SK-N-SH (cell line): ENCODE results near the gene LUC7L2. TPM values are rescaled to one million over a fixed set of nuclear protein-coding genes. Genes with fewer than 3 reads are reported as not detected.

Experiments used
- CTCF ChIA-PET: fragments of 300-600, 350-600 bp; formaldehyde crosslinking; extraction: SDS; loops from one replicate; lab custom pipeline; 2021; lab: Yijun Ruan, JAX
- POLR2A ChIA-PET: fragments of 350-600 bp; sonication (Branson Sonifier 250); formaldehyde crosslinking; extraction: SDS; loops from one replicate; lab custom pipeline; 2020; ENCODE audit warnings: antibody characterized with exemption, inconsistent platforms; lab: Yijun Ruan, JAX
- DNase-seq: peaks from one replicate; pipeline ENCODE4 v3.0.0; 2012
- H2AFZ ChIP-seq: fragments of 200-600 bp; sonication (generic); 2 replicates; pipeline ENCODE4 v1.8.1; 2016; ENCODE audit warnings: antibody characterized with exemption, mild to moderate bottlenecking, low read depth
- H3F3A ChIP-seq: fragments of 200-600 bp; sonication (generic); replicated peaks from 2 replicates; pipeline ENCODE3; 2016; ENCODE audit warnings: antibody characterized with exemption, mild to moderate bottlenecking; ENCODE audit not compliant: insufficient read depth
- H3K27ac ChIP-seq, 2 experiments: fragments of 200-500 bp in 1 of 2; fragments of 200-600 bp in 1 of 2; sonication (Bioruptor generic) in 1 of 2; sonication (generic), shearing (Covaris generic) in 1 of 2; 2 replicates each; pipeline versions ENCODE4 v1.5.1 to v1.6.1; 2014 to 2016; ENCODE audit warnings: low read depth in 2 of 2, inconsistent platforms in 1 of 2, low read length in 1 of 2, mild to moderate bottlenecking in 1 of 2, mixed read lengths in 1 of 2
- H3K27me3 ChIP-seq: fragments of 200-600 bp; sonication (generic), shearing (Covaris generic); 2 replicates; pipeline ENCODE4 v1.6.1; 2016; ENCODE audit warnings: mixed run types; ENCODE audit not compliant: insufficient read depth
- H3K36me3 ChIP-seq, 2 experiments: fragments of 200-500 bp in 1 of 2; fragments of 200-600 bp in 1 of 2; sonication (Bioruptor generic) in 1 of 2; sonication (generic) in 1 of 2; replicated peaks in 1 of 2; 2 replicates each; pipeline versions ENCODE3 to v1.5.1; 2014 to 2016; ENCODE audit warnings: low read length in 1 of 2, mild to moderate bottlenecking in 1 of 2; ENCODE audit not compliant: insufficient read depth in 2 of 2, control insufficient read depth in 1 of 2
- H3K4me1 ChIP-seq, 2 experiments: fragments of 200-500 bp in 1 of 2; fragments of 200-600 bp in 1 of 2; sonication (Bioruptor generic) in 1 of 2; sonication (generic), shearing (Covaris generic) in 1 of 2; 2 replicates each; pipeline versions ENCODE4 v1.5.1 to v1.6.1; 2014 to 2016; ENCODE audit warnings: low read depth in 1 of 2, low read length in 1 of 2, mixed run types in 1 of 2; ENCODE audit not compliant: insufficient read depth in 2 of 2, control insufficient read depth in 1 of 2
- H3K4me2 ChIP-seq: fragments of 200-600 bp; sonication (generic), shearing (Covaris generic); 2 replicates; pipeline ENCODE4 v1.6.1; 2017; ENCODE audit warnings: mixed run types
- H3K4me3 ChIP-seq, 2 experiments: fragments of 200-500 bp in 1 of 2; fragments of 200-600 bp in 1 of 2; sonication (Bioruptor generic) in 1 of 2; sonication (generic), shearing (Covaris generic) in 1 of 2; 2 replicates each; pipeline versions ENCODE4 v1.5.1 to v1.8.1; 2014 to 2016; ENCODE audit warnings: low read depth in 2 of 2, inconsistent platforms in 1 of 2, low read length in 1 of 2, mild to moderate bottlenecking in 1 of 2, mixed read lengths in 1 of 2, moderate library complexity in 1 of 2
- H3K79me2 ChIP-seq: fragments of 200-600 bp; sonication (generic); 2 replicates; pipeline ENCODE4 v1.8.1; 2017; ENCODE audit warnings: mild to moderate bottlenecking; ENCODE audit not compliant: insufficient read depth
- H3K9ac ChIP-seq: fragments of 200-600 bp; sonication (generic); 2 replicates; pipeline ENCODE4 v1.6.1; 2017; ENCODE audit warnings: mixed run types
- H3K9me2 ChIP-seq: fragments of 200-600 bp; sonication (generic); 2 replicates; pipeline ENCODE4 v1.6.1; 2017; ENCODE audit warnings: mixed run types
- H3K9me3 ChIP-seq: fragments of 200-600 bp; sonication (generic); 2 replicates; pipeline ENCODE4 v1.6.1; 2017; ENCODE audit warnings: mixed run types, mild to moderate bottlenecking, moderate library complexity
- H4K20me1 ChIP-seq: fragments of 200-600 bp; sonication (generic); 2 replicates; pipeline ENCODE4 v1.6.1; 2017; ENCODE audit warnings: mild to moderate bottlenecking, mixed run types; ENCODE audit not compliant: insufficient read depth
- CHD2 ChIP-seq: fragments of 150-350 bp; IDR thresholded peaks from 2 replicates; pipeline ENCODE4 v1.6.1; 2018; ENCODE audit warnings: low read length; ENCODE audit not compliant: partially characterized antibody
- ELF1 ChIP-seq: IDR thresholded peaks from 2 replicates; pipeline ENCODE4 v1.4.0; 2012
- FOXJ3 ChIP-seq: sonication (generic); formaldehyde crosslinking; IDR thresholded peaks from 2 replicates; pipeline ENCODE4 v1.5.1; 2020; ENCODE audit warnings: mild to moderate bottlenecking, missing genetic modification reagents
- GABPA ChIP-seq: IDR thresholded peaks from 2 replicates; pipeline ENCODE4 v1.4.0; 2012; ENCODE audit warnings: low read depth, mild to moderate bottlenecking
- JUND ChIP-seq: IDR thresholded peaks from 2 replicates; pipeline ENCODE4 v1.4.0; 2012
- MEF2A ChIP-seq: IDR thresholded peaks from 2 replicates; pipeline ENCODE4 v1.4.0; 2012; ENCODE audit warnings: low read depth, borderline replicate concordance
- NFIC ChIP-seq: IDR thresholded peaks from 2 replicates; pipeline ENCODE4 v1.4.0; 2012; ENCODE audit warnings: borderline replicate concordance
- NRF1 ChIP-seq: IDR thresholded peaks from 2 replicates; pipeline ENCODE4 v1.6.1; 2012; ENCODE audit warnings: low read depth, mild to moderate bottlenecking, low read length
- RAD21 ChIP-seq: IDR thresholded peaks from 2 replicates; pipeline ENCODE4 v1.6.1; 2012; ENCODE audit warnings: mild to moderate bottlenecking, low read length
- RCOR1 ChIP-seq: fragments of 150-350 bp; IDR thresholded peaks from 2 replicates; pipeline ENCODE4 v1.6.1; 2017; ENCODE audit warnings: antibody characterized with exemption, low read length
- RXRA ChIP-seq: IDR thresholded peaks from 2 replicates; pipeline ENCODE4 v1.4.0; 2012; ENCODE audit warnings: low read depth, mild to moderate bottlenecking, borderline replicate concordance
- SIN3A ChIP-seq: IDR thresholded peaks from 2 replicates; pipeline ENCODE4 v1.6.1; 2012; ENCODE audit warnings: low read depth, mild to moderate bottlenecking, low read length, moderate library complexity, borderline replicate concordance
- TAF1 ChIP-seq: IDR thresholded peaks from 2 replicates; pipeline ENCODE4 v1.6.1; 2012; ENCODE audit warnings: low read depth, mild to moderate bottlenecking, low read length, moderate library complexity, borderline replicate concordance
- YY1 ChIP-seq: IDR thresholded peaks from 2 replicates; pipeline ENCODE4 v1.4.0; 2012; ENCODE audit warnings: low read depth, mild to moderate bottlenecking
- ZBTB33 ChIP-seq: IDR thresholded peaks from 2 replicates; pipeline ENCODE4 v1.4.0; 2012; ENCODE audit warnings: low read depth, borderline replicate concordance
- WGBS: methylation state at CpG from one replicate; pipeline ENCODE4 v1.1.6; 2017; ENCODE audit warnings: low lambda C conversion rate; 5-methylcytosine and 5-hydroxymethylcytosine counted together
- polyA plus RNA-seq, 3 experiments: library from polyadenylated mRNA; depleted of rRNA; stranded (reverse); fragments of >200 nt; gene quantifications; 2 replicates each; pipeline ENCODE4 v1.2.3, GENCODE V29; 2012
- TF ChIP-seq, protein P1 (sequence below): IDR thresholded peaks from 2 replicates; pipeline ENCODE4 v1.6.1; 2012; ENCODE audit warnings: mild to moderate bottlenecking, low read depth, low read length, moderate library complexity
- TF ChIP-seq, protein P2 (sequence below): IDR thresholded peaks from 2 replicates; pipeline ENCODE4; 2012
- TF ChIP-seq, protein P3 (sequence below): IDR thresholded peaks from 2 replicates; pipeline ENCODE4 v1.4.0; 2012; ENCODE audit warnings: low read depth, borderline replicate concordance

LUC7L2 gene
- polyA plus RNA-seq, 1 of the 3 experiments (the other 2 are of a cell fraction) = 45.7 TPM

DNA sequence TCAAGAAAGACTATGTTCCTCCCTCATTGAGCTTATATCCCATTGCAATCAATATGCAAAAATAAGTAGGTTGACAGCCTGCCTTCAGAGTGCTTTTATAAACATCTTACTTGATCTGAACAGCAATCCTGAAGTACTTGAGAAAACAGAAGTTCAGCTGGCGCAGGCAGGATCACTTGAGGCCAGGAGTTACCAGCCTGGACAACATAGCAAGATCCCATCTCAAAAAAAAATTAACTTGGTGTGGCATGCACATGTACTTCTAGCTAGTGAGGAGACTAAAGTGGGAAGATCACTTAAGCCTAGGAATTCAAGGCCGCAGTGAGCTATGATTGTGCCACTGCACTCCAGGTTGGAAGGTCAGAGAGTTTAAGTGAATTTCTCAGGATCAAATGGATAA, 30.1 kb downstream of the LUC7L2 start:
- no peaks in the 10 kb centered on the region for H3K9me2 ChIP-seq
- WGBS = 94% methylated on average over 2 of the region's 2 CpGs
- H4K20me1 ChIP-seq = peaks cover 56% of the 10 kb centered on the region

GRCh38 chr7:139393621-139394211, 34.0 kb downstream of the LUC7L2 start:
- H2AFZ ChIP-seq = no peak overlapping the region
- no peaks in the 10 kb centered on the region for H3K9me3 ChIP-seq
- H3K27me3 ChIP-seq = no peaks in the 10 kb centered on the region
- H3K79me2 ChIP-seq = peaks cover 100% of the 10 kb centered on the region
- 100% methylated on average over 1 of the region's 1 CpG for WGBS
- H4K20me1 ChIP-seq = peaks cover 70% of the 10 kb centered on the region
- ChIA-PET CTCF (interaction anchor here (0.9 to 1.3 kb wide), 3 partner anchors 15 to 34 kb away, joined by 3 to 4 read pairs (median 3); no protein-coding TSS in a partner anchor), POLR2A (no interaction called here)
- peaks cover 28% of the 10 kb centered on the region for H3F3A ChIP-seq
- no peaks in the 10 kb centered on the region for H3K9me2 ChIP-seq
- H3K4me1 ChIP-seq = no peaks in the 10 kb centered on the region
- no peak overlapping the region for H3K4me3 ChIP-seq
- H3K27ac ChIP-seq = no peak overlapping the region
- no peak for DNase-seq
- H3K36me3 ChIP-seq = peaks cover 45 to 77% of the 10 kb centered on the region in 2 experiments
- no peak overlapping the region for H3K4me2 ChIP-seq
- H3K9ac ChIP-seq = no peak overlapping the region
- TF ChIP-seq CHD2 (no peak), FOXJ3 (CRISPR knock-in tag) (no peak), YY1 (no peak), NFIC (no peak), TAF1 (no peak)
- TF ChIP-seq, protein P1, sequence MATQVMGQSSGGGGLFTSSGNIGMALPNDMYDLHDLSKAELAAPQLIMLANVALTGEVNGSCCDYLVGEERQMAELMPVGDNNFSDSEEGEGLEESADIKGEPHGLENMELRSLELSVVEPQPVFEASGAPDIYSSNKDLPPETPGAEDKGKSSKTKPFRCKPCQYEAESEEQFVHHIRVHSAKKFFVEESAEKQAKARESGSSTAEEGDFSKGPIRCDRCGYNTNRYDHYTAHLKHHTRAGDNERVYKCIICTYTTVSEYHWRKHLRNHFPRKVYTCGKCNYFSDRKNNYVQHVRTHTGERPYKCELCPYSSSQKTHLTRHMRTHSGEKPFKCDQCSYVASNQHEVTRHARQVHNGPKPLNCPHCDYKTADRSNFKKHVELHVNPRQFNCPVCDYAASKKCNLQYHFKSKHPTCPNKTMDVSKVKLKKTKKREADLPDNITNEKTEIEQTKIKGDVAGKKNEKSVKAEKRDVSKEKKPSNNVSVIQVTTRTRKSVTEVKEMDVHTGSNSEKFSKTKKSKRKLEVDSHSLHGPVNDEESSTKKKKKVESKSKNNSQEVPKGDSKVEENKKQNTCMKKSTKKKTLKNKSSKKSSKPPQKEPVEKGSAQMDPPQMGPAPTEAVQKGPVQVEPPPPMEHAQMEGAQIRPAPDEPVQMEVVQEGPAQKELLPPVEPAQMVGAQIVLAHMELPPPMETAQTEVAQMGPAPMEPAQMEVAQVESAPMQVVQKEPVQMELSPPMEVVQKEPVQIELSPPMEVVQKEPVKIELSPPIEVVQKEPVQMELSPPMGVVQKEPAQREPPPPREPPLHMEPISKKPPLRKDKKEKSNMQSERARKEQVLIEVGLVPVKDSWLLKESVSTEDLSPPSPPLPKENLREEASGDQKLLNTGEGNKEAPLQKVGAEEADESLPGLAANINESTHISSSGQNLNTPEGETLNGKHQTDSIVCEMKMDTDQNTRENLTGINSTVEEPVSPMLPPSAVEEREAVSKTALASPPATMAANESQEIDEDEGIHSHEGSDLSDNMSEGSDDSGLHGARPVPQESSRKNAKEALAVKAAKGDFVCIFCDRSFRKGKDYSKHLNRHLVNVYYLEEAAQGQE = no peak
- TF ChIP-seq, protein P2, sequence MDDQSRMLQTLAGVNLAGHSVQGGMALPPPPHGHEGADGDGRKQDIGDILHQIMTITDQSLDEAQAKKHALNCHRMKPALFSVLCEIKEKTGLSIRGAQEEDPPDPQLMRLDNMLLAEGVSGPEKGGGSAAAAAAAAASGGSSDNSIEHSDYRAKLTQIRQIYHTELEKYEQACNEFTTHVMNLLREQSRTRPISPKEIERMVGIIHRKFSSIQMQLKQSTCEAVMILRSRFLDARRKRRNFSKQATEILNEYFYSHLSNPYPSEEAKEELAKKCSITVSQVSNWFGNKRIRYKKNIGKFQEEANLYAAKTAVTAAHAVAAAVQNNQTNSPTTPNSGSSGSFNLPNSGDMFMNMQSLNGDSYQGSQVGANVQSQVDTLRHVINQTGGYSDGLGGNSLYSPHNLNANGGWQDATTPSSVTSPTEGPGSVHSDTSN = no peak

More for the DNA sequence above, 30.1 kb downstream of the LUC7L2 start:
- Histone ChIP-seq H3F3A (peaks cover 5% of the 10 kb centered on the region), H3K27me3 (no peaks in the 10 kb centered on the region), H3K9me3 (no peaks in the 10 kb centered on the region), H3K79me2 (peaks cover 100% of the 10 kb centered on the region), H3K4me2 (no peak overlapping the region), H3K27ac (no peak overlapping the region), H3K36me3 (peaks cover 54 to 80% of the 10 kb centered on the region in 2 experiments), H3K9ac (no peak overlapping the region), H2AFZ (no peak overlapping the region), H3K4me1 (no peaks in the 10 kb centered on the region), H3K4me3 (no peak overlapping the region)
- TF ChIP-seq JUND (no peak), YY1 (no peak), SIN3A (no peak), FOXJ3 (CRISPR knock-in tag) (no peak), RCOR1 (no peak), RAD21 (no peak), ELF1 (no peak), RXRA (no peak), CHD2 (no peak), GABPA (no peak), NRF1 (no peak), ZBTB33 (no peak), MEF2A (no peak)
- TF ChIP-seq, protein P2 = no peak
- TF ChIP-seq, protein P3, sequence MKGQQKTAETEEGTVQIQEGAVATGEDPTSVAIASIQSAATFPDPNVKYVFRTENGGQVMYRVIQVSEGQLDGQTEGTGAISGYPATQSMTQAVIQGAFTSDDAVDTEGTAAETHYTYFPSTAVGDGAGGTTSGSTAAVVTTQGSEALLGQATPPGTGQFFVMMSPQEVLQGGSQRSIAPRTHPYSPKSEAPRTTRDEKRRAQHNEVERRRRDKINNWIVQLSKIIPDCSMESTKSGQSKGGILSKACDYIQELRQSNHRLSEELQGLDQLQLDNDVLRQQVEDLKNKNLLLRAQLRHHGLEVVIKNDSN = no peak
- ChIA-PET POLR2A (no interaction called here), CTCF (interaction anchor here (1.5 kb wide), 1 partner anchor 32 kb away, joined by 4 read pairs; no protein-coding TSS in a partner anchor)
- DNase-seq = no peak
